HG03442 (cell line): ENCODE measurements around the gene NTRK1.

Experiments
- ATAC-seq: cut with Tn5 transposase; IDR thresholded peaks from one replicate; pipeline ENCODE4 v1.9.1; 2021; ENCODE audit warnings: mild to moderate bottlenecking, moderate library complexity; ENCODE audit not compliant: unreplicated experiment

Gene NTRK1

DNA sequence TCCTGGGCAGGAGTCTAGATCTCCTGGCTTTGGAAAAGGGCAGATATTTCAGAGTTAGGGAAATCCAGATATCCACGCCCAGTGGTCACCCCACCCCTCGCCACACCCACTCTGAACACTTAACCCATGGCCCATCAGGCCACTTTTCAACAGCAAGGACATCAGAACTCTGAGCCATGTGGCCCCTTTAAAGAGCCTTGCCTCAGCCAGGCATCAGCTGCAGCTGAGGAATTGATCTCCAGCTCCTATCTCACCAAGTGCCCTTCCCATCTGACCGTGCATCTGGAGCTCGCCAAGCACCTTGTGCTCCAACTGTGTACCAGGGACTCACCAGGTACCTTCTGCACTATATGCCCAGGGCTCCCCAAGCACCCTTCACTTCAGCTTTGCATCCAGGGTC is 23.8 kb upstream of the NTRK1 start:
- no peak for ATAC-seq

DNA sequence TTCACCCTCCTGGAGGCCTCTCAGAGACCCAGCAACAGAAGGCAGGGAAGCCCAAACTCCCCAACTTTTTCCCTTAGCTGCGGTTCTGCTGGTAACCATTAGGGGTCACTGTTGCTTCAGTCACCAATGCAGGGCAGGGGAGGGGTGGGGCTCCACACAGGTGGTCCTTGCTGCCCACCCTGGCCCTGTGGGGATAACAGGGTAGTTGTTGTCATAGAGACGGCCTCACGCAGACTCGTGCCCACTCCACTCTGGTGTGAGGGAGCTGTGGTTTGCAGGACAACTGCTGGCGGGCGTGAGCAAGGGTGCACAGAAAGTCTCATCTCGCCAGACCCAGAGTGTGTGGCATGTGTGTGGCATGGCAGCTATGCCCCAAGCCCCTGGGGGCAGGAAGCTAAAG is 21.7 kb upstream of the NTRK1 start:
- no peak for ATAC-seq

DNA sequence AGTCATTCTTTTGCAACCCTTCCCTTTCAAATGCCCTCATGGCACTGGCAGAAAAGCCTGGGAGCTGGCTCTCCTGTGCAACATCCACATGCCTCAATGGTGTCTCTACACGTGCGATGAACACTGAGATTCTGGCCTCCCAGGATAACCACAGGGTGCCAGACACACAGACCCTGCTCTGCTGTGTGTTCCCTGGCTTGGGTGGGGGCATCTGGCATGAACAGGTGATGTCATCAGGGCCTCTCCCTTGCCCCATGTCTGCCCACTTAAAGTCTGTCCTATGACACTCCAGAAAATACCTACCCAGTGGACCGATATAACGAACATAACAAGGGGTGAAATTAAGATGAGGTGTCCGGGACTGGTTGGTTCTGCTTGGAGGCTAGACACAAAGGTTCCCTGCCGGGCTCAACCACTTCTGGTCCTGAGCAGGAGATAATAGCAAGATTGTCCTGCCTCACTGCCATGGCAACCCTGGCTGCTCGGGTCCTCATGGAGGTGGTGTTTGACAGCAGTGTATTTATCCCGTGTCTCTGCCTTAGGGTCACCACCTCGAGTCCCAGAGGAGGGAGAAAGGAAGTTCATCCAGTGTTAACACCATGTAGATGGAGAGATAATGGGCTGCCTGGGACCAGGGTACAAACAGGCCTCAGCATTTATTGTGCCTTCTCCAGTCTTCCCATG is 21.1 kb upstream of the NTRK1 start:
- no peak for ATAC-seq

DNA sequence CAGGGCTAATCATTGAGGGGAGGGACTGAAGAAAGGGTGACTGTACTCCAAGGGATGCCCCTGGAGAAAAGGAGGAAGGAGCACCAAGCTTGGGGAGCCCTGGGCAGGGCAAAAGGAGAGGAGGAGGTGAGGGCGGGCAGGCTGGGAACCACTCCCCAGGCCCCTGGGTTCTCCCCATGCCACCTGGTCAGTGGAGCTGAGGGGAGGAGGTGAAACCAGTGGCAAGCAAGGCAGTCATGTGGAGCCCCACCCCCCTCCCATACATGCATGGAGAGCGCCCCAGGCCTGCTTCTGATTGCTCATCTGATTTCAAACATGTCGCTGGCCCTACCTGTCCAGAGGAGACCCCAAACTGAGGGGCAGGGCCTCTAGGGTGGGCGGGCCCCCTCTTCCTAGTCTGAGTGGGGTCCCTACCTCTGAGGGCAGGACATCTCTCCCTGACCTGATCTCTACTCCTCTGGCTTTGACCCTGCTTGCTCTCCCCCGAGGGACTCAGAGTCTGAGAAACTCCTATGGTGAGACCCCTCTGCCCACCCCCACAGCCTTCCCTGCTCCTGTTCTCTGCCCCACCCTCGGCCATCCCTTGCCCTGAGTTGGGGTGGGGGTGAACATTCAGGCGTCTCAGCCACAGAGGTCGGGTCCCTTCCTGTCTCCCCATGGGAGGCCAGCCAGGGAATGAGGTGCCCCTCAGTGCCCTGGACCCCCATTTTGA is 20.3 kb upstream of the NTRK1 start:
- no peak for ATAC-seq

DNA sequence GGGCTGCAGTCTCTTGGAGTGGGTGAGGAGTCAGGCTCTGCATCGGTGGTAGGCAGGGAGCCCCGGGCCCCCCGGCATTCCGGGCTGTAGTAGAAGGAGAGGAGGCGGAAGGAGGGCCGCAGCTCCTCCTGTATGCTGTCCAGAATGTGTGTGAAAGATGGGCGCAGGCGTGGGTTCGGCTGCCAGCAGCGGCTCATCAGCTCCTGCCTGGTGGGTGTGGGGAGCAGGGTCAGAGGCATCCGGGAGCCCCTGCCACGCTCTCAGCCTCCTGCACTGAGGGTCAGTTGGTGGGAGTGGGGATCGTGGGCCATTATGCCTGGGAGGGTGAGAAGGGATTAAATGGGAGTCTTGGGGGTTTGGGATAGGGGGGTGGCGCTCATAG is 19.8 kb upstream of the NTRK1 start:
- no peak for ATAC-seq

DNA sequence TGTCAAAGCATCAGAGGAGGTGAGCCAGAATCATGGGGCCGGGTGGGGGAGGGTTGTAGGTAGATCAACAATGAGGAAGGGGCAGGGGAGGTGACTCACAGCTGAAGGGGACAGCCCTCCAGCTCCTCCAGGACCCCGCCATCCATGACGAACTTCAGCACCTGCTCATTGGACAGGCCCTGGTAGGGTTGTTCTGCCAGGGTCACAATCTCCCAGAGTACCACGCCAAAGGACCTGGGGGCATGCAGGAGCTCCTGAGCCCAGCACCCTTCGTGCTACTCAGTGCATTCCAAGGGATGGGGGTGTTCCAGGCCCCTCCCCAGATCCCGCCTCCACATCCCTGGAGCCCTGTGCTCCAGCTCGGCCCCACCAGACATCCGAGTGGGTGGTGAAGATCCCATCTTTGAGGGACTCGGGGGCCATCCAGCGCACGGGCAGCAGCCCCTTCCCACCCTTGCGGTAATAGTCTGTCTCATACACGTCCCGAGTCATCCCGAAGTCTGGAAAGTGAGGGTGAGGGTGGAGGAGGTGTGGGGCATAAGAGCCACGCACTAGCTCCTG is 19.3 kb upstream of the NTRK1 start:
- ATAC-seq: no peak

DNA sequence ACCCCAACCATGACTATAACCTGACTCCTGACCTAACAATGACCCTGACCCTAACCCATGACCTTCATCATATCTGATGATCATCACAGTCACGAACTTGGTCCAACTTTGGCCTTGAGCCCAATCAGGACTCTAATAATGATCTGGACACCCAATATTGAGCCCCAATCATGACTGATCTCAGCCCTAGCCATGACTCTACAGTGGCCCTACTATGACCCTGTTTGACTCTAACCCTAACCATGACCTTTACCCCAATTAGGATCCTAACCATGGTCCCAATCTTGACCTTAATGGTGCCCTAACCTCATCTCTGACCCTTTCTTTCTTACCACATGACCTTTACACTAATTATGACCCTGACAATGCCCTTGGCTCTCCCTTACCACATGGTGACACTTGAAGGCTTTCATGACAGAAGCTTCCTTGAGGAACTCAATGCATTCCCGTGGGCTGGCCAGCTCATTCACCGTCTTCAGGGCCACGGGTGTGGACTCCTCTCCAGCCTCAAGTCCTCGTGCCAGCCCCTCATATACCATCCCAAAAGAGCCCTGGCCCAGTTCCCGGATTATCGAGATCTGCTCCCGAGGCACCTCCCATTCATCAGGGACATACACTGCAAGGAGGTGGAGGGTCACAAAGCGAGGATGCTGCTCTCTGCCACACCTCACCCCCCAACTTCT is 17.9 kb upstream of the NTRK1 start:
- ATAC-seq: no peak

DNA sequence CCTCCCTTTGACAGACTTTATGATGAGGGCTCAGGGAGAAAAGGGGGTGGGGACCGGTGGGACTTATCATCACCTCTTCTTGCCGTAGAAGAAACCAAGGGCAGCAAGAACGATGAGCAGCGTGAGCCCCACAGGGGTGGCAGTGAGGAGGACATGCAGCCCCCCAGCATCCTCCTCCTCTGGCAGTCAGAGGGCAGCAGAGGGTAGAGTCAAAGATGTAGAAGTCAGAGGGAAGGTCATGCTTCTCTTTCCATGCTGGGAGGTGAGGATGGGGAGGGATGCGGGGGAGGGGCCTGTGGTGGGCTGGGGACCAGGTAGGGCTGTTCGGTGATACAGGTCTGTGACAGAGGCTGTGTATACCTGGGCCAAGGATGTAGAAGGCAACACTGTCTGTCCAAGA is 16.6 kb upstream of the NTRK1 start:
- ATAC-seq: no peak

DNA sequence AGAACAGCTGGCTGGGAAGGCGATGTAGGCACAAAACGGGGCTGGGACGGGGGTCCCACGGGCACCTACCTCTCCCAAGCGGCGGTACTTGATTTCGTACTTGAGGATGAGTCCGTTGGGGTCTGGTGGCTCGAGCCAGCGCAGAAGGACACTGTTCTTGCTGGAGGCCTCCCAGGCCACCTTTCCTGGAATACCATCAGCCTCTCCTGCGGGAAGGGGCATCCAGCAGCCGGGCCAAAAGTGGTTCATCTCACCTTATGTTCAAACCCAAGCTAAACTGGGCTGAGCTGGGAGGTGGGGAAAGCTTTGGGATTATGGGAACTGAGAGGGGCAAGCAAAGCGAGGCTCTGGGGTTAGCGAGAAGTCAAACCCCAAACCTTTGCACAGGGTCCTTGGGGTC is 16.0 kb upstream of the NTRK1 start:
- no peak for ATAC-seq

DNA sequence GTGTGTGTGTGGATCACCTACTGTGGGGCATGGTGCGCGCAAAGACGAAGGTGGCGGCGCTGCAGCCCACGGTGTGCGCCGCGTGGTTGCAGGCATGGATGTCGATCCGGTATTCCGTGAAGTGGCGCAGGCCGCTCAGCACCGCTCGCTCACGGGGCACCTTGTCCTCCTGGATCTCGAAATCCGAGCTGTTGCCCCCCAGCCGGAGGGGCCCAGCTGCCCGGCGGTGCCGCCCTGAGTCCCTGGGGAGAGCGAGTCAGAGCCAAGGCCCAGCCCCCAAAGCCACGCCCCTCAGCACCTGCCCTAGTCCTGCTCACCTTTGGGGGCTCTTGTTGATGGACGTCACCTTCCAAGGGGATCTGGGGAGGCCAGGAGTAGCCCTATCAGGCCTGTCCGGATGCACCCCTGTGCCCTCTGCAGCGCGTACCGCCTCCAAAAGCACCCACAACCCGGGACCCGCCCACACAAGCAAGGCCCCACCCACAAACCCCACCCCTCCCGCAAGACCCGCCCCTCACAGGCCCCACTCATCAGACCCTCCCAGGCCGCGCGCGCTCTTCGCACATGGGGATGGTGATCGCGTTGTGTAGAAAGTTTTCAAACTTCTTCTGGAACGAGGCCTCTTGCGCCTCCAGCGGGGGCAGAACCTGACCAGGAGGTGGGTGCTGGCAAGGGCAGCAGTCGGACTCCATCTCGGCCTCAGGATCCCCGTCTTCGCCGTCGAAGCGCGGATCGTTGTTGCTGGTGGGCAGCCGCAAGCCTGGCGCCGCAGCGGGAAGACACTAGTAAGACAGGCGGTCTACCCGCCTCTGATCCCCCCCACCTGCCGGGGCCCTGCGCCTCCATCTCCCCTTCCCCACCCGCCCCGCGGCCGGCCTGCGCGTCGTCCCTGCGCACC is 15.4 kb upstream of the NTRK1 start:
- no peak for ATAC-seq

DNA sequence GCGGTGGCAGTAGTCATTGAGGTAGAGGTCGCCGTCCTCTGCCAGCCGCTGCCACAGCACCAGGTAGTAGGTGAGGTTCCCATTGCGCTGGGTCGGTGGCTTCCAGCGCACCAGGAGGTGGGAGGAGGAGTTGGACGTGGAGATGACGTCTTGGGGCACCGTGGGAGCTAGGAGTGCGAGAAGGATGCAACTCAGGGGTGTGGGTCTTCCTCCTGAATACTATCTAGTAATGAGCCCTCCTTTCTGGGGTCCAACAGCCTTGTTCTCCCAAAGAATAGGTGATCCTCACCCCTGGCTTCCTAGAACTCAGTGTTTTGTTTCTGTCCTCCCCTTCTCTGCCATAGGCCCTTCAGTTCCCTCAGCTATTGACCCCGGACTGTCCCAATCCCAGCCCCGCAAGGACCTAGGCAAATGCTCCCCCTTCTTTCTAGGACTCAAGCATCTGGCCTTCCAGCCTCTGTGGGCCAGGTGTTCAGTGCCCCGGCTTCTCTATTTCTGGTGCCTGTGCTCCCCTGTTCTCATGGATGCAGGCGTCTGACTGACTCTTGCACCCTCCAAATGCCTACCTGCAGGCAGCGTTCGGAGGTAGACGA is 14.6 kb upstream of the NTRK1 start:
- no peak for ATAC-seq

DNA sequence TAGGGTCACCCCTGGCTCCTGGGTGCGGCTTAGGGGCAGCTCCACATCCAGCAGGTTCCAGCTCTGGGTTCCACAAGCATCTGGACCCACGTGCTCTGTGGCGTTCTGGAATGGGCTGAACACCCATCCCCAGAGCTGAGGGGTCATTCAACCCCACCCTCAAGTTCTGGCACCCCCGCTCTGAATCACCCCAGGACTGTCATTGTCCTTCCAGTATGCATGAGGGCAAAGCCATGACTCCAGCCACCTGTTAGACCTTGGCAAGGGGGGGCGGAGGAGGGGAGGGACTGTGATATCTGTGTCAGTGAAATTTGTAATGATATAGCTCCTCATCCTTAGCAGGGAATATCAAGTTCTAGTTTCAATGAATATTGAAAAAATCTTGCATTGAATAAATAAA is 14.0 kb upstream of the NTRK1 start:
- ATAC-seq: no peak

DNA sequence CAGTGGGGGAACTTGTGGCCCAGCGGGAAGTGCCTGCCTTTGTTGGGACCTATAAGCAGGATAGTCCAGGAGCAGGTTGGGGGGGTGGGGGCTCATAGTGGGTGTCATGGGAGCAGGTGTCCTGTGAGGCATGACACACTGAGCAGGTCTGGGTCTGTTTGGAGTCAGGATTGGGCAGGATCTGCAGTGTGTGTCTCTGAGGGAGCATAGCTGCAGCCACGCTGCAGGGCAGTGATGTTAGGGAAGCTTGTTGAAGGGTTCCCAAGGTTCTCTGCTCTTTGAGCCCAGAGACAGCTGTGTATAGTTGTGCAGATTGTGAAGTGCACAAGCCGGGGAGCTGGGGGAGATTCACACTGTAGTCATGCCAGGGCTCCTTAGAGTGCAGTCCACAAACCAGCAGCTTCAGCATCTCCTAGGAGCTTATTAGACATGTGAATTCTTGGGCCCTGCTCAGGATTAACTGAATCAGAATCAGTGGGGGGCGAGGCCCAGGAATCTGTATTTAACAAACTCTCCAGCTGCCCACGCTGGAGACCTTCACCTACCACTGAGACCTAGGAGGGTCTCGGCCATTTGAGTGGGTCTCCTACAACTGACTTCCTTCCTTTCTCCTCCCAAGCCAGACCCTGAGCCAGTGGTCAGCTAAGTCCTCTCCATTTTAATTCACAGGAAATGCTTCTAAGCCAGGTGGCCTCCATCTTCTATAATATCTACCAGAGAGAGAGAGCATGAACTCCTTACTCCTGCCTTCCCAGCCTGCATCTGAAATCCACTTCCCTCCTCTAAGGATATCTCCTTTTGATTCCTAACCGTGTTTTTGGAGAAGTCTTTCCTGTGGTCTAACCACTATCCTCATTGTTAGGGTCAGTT is 12.8 kb upstream of the NTRK1 start:
- ATAC-seq: no peak

DNA sequence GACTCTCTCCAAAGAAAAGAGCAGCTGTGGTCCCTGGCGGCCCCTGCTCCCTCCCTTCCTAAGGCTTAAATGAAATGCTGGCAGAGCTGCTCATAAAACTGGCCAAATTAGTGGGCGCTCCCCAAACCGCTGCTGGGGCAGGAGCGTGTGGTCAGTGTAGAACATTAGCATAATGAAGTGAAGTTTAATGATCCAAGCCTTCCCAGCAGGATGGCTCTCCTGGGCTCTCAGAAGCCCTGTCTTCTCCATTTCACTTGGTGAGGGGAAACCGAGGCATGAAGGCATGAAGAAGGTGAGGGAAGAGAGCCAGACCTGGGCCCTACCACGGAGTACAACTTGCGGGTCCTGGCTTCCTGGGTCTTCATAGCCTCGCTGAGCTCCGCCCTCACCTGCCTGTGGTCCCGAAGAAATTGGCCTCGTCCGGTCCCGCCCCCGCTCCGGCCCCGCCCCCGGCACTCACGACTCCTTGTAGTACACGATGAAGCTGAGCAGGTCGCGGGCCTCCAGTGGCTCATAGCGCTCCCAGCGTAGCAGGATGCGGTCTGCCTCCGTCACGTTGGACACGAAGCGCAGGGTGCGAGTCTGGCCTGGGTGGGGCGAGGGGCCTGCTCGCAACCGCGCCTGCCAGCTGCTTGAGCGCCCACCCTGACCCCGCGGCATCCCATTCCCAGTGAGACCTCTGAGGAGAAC is 12.1 kb upstream of the NTRK1 start:
- ATAC-seq: no peak

DNA sequence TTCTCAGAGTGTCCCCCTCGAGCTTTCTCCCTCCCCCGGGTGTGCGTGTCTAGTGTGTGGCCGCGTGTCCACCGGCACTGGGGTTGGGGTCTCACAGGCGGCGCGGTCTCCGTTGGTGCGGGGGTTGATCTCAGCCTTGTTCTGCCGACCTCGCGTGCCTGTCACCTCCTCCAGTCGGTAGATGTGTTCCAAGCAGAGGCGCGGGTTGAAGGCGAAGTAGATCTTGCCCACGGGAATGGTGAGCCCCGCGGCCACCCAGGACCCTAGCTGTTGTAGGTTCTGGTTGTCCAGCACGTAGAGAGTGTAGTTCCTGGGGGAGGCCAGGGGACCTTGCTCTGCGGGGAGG is 11.5 kb upstream of the NTRK1 start:
- no peak for ATAC-seq

DNA sequence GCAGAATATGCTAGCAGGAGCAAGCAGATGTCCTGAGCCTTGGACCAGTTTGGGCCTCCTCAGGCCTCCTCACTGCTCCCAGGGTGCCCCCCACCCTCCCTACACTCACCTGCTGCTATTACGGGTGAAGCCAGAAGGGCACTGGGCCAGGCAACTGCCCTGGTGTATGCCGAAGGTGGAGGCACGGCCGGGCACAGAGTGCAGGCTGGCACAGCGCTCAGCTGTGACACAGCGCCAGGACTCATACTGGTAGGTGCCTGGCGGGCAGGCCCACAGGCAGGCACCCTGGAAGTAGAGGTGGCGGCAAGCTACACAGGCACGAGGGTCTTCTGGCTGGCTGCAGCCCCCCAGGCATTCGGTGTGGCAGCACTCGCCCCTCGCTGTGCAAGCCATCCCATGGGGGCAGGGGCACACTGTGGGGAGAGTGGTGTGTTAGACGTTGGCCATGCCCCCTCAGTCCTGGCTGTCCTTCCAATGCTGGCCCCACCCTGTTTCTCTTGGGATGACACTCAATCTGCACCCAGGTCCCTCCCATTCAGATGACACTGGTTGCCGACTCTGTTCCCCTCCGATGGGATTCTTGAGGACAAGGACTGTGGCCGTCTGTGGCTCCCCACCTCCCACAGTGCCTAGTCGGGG is 8.8 kb upstream of the NTRK1 start:
- ATAC-seq: no peak

DNA sequence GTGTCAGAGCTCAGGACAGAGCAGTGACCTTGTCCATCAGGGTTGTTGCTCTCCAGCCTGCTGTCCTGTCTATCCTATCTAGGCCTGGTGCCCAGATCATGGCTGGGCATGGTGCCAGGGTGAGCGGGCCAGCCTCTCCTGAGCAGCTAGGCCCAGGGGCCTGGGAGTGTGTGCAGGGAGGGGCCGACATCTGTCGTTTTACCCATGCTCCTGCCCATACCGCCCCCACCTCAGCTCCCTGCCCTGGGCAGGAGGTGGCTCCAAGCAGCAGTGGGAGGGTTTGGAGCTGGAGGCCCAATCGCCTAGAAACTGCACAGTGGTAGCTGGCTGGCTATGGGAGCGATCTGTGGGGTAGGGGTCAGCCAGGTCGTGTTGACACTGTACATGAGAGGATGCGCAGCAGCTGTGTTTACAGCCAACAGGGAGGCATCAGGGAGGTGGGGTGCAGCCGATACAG is 8.2 kb upstream of the NTRK1 start:
- ATAC-seq: no peak

DNA sequence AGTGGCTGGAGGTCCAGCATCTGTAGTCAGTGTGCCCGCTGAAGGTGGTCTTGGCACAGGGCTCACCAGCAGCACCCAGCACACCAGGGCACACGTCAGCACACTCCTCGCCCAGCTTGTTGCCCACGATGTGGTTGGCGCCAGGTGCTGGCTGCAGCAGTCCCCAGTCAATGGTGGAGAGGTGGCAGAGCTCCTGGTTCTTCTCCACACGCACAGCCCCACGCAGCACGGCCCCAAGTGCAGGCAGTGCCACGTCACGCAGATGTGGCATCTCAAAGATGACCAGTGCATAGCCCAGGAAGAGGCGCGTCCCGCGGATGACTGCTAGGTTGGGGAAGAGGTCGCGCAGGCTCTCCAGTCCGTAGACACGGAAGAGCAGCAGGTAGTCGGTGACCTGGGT is 6.9 kb upstream of the NTRK1 start:
- no peak for ATAC-seq

DNA sequence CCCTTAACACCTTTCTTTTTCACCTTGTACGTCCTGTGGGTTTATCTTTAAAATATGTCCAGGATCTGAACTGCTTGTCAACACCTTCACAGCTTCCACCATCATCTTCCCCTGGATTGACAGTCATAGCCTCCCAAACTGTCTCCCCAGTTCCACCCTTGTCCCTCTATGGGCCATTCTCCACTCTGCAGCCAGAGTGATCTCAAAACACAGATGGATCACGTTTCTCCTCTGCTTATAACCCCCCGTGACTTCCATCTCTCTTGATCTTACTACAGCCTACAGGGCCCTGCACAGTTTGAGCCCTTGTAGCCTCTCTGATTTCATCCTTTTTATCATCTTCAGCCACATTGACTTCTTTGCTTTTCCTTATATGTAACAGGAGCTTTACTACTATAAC is 6.0 kb upstream of the NTRK1 start:
- ATAC-seq: no peak
